ENCODE measurements around the gene LOXL1.
"Not testable (repeated sequence)": the region's sequence is repeated elsewhere in the genome, so short reads cannot be mapped to it uniquely, and the experiment has no call there.

LOXL1 gene

DNA sequence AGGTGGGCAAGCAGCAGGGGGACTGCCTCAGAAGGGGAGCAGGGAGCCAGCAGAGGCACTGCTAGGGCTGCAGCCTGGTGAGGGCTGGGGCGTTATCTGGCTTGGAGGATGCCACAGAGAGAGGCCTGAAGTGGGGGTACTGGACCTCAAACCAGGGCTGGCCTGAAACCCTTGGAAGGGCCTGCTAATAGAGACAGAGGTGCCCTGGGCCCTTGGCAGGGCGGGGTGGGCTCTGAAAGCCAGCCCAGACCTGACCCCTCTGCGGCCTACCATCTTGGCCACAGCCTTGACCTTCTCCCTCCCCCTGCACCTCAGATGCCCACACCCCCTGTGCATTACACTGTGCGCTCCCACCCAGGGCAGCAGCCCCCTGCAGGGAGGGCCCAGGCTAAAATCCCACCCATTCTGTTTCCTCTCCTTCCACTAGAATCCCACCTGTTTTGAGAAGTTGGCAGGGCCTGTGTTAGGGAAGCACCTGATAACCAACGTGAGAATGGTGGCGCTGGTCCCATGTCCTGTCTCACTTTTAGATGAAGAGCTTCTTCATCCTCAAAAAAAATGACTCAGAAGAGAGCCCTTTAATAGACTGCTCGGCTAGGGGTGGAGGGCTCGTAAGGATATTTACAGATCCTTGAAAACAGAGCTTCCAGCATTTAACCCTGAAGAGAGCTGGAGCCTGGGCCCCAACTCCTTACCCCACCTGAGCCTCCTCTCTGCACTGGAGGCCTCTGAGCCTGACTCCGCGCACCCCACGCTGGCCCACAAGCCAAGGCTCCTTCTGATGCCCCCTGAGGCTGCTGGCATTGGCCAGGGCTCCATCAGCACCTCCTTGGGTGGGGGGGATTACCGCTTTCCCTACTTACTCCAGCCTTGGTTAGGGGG, 29.8 kb downstream of the LOXL1 start:
- DNase-seq: no peak

DNA sequence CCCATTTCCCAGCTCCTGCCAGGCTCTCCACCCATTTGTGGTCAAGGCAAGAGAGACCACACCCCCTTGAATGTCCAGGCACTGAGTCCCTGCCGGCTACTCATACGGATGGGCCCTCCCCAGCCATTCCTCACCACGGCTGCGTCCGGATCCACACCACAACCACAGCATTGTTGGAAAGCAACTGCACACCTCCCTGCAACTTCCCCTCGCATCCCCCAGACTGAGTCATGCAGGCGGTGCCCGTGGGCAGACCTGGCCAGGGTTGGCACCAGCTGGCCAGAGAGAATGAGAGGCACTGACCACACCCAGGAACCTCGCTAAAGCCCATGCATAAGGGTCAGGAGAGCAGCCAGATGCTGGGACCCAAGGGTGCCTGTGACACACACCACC, 30.5 kb downstream of the LOXL1 start:
- DNase-seq: no peak

DNA sequence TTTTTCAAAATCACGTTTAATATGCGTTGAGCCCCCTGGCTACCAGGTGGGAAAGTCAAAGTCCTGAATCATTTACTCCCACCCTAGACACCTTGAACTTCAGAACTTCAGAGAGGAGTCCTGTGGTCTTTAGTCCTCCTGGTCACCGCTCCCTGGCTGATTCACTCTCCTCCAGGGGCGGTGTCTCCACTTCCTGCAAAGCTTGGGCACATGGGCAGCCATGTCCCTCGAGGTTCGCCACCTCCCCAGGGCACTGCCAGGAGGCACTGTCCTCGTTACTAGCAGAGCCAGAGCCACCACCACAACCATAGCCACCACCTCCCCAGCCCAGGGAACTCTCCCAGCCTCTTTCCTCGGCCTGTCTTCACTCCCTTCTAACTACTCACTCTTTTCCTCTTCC, 31.0 kb downstream of the LOXL1 start:
- no peak for DNase-seq

DNA sequence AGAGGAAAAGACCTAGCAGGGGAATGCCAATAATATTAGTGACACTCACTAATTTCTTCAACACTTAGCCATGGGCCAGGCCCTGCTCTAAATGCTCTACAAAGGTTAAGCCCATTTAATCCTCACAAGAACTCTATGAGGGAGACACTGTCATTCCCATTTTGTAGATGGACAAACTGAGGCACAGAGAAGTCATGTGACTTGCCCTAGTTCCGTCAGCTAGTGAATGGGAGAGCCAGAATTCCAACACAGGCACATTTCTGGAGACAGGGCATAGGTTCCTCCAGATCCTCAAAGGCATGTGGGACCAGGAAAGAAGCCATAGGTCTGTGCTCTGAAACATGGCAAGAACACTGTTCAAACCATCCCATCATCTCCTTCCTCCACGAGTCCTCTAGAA, 31.5 kb downstream of the LOXL1 start:
- no peak for DNase-seq

DNA sequence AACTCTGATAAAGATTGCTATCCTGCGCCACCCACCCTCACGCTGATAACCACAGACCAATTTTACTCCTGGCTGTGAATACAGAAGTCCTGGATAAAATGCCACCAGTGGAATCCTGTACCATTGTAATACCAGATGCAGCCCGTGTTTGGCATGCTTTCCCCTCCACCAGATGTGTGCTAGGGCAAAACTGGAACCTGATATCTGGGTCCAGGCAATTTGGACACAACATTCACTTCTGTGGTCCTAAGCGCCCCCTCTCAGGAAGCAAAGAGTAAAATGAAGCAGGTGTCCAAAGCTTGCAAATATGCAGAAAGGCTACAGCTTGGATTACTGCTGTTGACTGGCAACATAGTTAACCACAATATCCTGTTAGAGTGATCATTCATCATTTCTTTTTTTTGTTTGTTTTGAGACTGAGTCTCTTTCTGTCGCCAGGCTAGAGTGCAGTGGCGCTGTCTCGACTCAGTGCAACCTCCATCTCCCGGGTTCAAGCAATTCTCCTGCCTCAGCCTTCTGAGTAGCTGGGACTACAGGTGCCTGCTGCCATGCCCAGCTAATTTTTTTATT, 32.8 kb downstream of the LOXL1 start:
- DNase-seq: no peak

DNA sequence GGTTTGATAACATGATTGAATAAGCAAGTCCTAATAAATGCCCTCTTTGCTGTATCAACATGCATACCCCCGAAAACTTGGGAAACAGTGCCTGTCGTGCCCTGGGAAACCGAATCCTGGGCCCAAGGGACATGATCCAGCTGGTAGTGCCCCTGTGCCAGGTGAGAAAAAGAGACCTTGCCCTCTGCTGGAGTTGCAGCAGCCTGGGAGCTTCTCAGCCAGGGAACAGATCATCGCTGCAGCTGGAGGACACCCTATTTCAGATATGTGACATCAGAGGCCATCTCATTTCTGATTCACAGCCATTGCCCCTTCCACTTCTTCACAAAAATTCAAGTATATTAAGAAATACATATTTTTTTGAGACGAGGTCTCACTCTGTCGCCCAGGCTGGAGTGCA, 33.5 kb downstream of the LOXL1 start:
- no peak for DNase-seq

DNA sequence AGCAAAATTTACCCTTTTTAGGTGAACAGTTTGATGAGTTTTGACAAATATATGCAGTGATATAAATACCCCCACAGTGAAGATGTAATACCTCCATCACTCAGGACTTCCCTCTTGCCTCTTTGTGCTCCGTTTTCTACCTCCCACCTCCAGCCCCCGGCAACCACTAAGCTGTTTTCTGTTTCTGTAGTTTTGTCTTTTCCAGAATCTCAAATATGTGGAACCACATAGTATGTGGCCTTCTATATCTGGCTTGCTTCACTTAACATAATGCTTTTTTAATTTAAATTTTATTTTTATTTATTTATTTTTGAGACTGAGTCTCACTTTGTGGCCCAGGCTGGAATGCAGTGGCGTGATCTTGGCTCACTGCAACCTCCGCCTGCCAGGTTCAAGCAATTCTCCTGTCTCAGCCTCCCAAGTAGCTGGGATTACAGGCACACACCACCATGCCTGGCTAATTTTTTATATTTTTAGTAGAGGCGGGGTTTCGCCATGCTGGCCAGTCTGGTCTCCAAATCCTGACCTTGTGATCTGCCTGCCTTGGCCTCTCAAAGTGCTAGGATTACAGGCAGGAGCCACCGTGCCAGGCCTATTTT, 34.3 kb downstream of the LOXL1 start:
- DNase-seq: not testable (repeated sequence)

DNA sequence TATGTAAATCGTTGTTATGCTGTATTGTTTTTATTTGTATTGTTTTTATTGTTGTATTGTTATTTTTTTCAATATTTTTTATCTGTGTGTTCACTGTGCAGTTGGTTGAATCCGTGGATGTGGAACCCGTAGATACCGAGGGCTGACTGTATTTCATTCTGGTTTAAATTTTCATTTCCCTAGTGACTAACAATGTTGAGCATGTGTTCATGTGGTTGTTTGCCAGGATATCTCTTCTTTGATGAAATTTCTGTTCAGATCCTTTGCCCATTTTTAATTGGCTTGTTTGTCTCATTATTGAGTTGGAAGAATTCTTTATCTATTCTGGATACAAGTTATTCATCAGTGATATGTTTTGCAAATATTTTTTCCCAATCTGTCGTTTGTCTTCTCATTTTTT, 36.2 kb downstream of the LOXL1 start:
- no peak for DNase-seq

DNA sequence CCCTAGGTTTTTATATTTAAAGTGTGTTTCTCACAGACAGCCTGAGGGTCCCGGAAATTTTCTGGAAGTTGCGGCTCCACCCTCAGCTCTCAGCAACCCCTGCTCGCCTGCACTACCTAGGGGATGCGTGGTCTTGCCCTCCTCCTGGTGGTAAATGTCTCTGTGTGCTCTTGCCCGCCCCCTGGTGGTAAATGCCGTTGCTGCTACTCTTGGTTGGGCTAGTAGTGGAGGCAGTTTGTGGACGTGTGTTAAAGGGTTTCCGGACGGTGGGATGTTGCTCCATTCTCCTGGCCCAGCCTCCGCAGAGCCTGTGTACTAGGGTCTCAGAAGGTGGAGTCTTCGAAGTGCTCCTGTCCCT, 38.5 kb downstream of the LOXL1 start:
- no peak for DNase-seq

DNA sequence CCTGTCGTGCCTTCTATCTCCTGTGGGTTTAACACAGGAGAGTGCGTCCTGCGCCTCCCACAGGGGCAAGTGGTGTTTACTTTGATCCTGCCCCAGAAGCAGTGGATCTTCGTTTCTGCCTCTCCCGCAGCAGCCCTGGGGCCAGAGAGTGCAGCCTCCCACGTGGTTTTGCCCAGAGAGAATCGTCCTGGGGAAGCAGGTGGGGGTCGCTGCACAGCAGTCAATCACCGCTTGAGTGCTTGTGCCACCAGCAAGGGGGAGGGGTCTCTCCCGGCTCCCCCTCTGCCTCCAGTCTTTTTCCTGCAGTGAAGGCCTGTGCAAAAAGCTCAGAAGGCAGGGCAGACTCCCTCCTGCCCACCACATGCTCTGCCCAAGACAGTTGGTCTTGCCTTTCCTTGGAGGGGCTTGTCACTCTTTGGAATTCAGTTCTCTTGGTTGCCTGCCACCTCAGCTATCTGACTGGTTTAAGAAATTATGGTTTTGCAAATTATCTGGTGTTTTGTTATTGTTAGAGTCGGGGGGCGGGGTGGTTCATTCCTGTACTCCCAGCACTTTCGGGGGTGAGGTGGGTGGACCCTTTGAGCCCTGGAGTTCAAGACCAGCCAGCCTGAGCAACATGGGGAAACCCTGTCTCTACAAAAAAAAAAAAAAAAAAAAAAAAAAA, 39.0 kb downstream of the LOXL1 start:
- no peak for DNase-seq

DNA sequence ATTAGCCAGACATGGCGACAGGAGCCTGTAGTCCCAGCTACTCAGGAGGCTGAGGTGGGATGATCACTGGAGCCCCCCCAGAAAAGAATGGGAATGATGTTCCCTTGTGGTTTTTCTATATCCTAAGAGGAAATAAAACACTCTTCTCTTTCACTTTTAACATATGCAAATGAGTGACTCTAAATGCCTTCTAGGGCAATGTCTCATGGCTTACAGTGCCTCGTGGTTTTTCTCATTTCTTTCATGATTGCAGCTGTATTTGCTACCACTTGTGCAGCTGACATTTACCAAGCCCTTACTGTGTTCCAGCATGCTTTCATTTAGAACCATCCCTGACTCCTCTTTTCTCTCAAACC, 39.5 kb downstream of the LOXL1 start:
- DNase-seq: no peak

DNA sequence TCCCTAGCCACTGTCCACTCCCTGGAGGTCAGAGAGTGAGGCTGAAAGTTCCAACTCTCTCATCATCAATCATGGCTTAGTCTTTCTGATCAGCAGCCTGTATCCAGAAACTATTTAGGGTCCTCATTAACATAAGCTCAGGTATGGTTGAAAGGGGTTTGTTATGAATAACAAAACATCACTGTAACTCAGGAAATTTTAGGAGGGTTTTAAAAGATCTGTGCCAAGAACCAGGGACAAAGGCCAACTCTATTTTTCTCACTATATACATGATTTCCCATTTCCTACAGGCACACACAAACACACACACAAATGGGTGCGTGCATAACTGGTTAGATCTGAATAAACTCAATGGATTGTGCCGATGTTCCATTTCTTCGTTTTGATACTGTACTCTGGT, 42.2 kb downstream of the LOXL1 start:
- no peak for DNase-seq

DNA sequence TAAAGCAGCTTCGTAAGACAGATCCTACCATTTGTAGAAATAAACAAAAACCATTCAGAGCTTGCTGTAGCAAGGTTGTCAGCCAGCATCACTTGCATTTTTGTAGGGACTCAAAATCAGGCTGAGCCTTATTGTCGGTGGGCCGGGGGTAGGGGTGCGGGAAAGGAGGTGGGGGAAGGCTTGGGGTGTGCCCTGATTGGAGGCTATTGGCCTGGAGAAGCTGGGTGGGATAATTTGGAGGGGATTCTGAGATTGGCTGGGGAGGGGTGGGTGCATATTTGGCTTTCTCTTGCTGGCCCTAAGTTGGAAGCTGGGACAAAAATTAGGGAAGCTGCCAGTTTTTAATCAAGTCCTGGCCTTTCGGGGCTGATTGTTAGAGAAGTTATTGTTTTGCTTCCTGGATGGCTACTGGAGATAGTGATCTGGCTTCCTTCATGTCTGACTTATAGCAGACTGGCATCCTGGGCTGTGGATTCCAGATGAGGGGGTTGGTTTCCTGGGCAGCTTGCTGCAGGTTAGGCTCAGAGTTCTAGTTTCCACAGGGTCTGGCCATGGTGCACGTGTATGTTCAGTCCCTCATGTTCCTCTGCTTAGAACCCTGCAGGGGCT, 43.0 kb downstream of the LOXL1 start:
- DNase-seq: no peak

DNA sequence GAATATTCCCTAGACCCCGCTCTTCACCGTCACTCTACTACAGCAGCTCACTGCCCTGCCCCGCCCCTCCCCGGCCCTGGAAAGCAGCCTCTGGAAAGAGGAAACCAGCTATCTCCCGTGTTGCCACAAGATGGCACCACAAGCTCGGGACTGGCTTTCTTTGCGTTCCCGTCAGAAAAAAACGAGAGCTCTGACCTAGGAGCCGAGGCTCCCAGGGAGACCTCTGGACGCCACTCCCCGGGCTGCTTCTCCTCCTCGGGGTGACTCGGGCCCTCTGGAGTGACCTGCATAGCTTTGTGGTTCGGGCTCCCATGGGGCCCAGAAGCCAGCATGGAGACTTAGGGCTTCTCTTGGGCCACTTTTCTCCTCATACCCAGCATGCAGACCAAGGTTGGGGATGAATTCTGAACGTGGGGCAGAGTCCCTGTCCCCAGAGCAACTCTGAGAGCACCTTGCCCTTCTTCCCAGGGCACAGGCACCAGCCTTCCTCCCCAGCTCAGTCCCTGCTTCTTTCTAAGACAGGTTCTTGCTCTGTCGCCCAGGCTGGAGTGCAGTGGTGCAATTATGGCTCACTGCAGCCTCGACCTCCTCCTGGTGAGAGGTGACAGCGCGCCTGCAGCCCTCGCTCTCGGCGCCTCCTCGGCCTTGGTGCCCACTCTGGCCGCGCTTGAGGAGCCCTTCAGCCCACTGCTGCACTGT, 46.9 kb downstream of the LOXL1 start:
- no peak for DNase-seq

DNA sequence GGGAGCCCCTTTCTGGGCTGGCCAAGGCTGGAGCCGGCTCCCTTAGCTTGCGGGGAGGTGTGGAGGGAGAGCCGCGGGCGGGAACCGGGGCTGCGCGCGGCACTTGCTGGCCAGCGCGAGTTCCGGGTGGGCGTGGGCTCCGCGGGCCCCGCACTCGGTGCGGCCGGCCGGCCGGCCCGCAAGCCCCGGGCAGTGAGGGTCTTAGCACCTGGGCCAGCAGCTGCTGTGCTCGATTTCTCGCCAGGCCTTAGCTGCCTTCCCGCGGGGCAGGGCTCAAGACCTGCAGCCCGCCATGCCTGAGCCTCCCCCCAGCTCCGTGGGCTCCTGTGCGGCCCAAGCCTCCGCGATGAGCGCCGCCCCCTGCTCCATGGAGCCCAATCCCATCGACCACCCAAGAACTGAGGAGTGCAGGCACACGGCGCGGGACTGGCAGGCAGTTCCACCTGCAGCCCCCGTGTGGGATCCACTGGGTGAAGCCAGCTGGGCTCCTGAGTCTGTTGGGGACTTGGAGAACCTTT, 47.5 kb downstream of the LOXL1 start:
- not testable (repeated sequence) for DNase-seq

DNA sequence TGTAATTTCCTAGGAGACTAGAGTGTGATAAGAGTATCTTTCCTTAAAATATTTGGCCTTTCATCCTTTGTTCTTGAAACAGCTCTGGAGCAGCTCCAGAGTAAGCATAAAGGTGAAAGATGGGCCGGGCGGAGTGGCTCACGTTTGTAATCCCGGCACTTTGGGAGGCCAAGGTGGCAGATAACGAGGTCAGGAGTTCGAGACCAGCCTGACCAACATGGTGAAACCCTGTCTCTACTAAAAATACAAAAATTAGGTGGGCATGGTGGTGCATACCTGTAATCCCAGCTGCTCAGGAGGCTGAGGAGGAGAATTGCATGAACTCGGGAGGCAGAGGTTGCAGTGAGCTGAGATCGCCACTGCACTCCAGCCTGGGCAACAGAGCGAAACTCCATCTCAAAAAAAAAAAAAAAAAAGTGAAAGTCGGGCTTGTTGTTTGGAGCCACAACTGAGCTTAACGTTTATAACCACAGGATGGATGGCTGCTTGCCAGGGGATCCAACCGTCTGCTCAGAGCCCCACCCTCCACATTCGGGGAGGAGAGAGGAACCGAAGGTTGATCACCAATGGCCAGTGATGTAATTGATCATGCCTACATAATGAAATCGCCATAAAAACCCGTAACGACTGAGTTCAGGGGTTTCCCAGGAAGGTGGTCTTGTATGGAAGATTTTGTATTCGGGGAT, 49.3 kb downstream of the LOXL1 start:
- DNase-seq: not testable (repeated sequence)

DNA sequence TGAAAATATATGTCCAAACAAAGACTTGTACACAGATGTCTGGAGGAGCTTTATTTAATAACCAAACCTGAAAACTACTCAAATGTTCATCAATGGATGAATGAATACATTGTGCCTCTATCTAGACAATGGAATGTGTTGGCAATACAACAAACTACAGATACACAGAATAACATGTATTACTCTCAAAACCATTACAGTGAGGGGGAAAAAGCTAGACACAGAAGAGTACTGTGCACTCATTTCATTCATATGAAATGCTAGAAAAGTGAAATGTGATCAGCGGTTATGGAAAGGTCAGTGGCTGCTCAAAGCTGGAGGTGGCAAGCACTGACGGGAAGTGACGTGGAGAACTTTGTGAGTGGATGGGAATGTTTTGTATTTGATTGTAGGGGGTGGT, 52.6 kb downstream of the LOXL1 start:
- DNase-seq: no peak

DNA sequence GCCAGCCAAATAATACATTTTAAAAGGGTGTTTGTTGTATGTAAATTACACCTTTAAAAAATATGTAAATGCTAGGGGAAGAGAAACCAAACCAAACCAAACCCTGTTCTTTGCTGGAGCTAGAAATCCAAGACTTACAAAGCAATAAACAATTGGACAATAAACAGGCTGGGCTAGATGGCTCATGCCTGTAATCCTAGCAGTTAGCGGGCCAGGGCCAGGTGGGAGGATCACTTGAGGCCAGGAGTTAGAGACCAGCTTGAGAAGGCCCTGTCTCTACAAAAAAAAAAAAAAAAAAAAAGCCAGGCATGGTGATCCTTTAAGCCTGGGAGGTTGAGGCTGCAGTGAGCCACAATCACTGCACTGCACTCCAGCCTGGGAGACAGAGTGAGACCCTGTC, 53.4 kb downstream of the LOXL1 start:
- no peak for DNase-seq

DNA sequence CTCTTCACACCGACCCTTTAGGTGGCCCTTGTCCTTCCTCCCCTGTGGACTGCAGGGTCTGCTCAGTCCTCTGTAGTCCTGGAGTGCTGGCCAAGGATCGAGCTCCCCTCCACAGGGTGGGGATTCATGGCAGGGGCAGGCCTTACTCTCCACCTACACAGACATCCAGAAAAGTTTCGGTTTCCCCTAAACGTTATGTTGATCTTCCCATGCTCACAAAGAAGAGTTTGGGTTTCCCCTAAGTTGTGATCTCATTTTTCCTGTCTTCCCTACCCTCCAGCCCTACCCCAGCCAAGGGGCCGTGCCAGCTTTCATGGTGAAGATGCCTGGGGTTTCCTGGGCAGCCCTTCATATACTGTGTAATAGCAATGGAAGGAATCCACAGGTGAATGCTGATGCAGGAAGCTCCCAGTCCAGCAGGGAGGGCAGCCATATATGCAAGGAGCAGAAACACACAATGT, 55.5 kb downstream of the LOXL1 start:
- DNase-seq: no peak

DNA sequence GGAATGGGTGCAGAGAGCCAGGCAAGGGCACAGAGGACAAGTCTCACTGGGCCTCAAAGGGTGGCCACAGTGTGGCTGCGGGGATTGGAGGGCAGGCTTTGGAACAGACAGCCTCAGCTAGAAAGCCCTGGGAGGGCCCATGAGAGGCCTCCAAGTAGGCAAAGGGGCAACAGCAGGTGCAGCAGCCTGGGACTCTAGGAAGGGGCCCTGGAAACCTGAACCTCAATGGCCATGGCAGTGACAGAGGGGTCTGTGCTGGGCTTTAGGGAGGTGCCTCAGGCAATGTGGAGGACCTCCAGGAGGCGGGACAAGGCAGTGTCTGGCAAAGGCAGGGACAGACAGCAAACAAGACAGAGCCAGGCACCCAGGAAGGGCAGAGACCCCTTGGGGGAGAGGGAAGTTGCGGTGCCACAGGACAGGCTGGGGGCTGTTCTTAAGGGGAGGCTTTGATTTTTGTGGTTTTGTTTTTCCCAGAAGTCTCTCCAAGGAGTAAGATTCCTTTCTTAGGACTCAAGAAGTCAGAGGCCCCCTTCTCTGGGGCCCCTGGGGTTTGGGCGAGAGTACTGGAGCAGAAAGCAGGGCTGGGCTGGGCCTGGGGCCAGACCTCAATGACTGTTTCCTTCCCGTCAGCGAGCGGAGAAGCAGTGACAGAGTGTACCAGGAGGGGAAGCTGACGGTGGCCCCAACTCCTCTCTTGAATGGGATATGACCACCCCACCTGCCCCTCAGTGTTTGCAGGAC, 56.1 kb downstream of the LOXL1 start:
- no peak for DNase-seq

DNA sequence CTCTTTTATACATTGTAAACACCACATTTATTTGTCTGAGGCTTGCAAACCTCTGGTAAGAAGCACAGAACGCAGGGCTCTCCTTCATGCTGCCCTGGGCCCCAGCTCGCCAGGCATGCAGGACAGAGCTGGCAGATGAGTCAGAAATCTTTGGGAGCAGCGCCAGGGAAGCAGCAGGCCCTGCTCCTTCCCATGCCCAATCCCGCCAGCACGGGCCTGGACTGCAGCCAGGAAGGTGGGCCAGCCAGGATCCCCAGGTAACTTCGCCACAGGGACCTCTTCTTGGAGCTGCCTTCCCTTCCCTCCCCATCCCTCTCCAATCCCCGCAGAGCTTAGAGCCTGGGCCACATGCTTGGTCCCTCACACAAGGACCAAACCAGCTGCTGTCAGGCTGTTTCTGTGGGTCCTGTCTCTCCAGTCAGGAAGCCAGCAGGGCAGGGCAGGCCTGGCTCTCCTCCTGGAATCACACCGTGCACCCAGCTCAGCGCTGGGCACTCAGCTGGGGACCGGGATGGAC, 57.0 kb downstream of the LOXL1 start:
- no peak for DNase-seq

Measured in NCI-H1436 treated with DMSO at 0.1 percent for 48 hours (cell line).